LNCAP (cell line): ENCODE data around the gene AK3.

Experiments used
- TF ChIP-seq, protein P1 (sequence below): fragments of 450-650 bp; IDR thresholded peaks from 2 replicates; pipeline ENCODE4 v1.5.1; 2017; ENCODE audit warnings: mild to moderate bottlenecking

The AK3 gene

DNA sequence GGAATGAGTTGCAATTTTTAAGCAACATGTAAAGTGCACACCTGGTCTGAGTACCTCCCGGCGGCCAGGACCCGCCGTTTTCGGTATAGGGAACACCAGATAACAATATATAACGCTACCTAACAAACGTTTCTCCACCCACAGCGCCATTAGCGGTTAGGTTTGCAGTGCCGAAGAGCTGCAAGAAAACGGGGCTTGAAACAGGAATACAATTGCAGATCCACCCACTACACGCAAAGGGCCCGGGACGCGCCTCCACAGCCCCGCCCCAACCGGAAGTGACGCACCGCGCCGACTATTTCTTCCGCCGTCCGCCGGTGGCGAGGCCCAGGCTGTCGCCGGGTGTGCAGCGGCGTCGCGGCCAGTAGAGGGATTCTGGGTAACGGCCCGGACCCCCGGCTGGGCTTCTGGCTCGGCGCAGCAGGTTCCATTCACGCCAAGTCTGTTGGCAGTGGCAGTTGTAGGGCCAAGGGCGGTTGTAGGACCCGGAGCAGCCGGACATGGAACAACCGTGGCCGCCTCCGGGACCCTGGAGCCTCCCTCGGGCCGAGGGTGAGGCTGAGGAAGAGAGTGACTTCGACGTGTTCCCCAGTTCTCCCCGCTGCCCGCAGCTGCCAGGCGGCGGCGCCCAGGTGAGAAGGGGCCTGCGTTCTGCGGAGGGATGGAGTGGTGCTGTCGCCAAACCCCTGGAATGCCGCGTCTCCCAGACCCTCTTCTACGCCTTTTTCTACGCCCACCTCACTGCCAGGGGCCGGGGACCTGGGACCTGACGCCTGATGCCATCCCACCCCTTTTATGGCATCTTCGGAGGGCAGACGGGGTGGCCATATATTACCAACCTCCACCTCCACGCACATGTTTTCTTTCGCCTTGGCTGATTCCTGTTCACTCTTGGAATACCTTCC, 61.5 kb downstream of the AK3 start, which contains the start of gene CDC37L1:
TSS of gene CDC37L1 (plus strand) at position 302 of the 905 bp plus-strand sequence. CDS start at position 501, 199 bp downstream.
- TF ChIP-seq, protein P1, sequence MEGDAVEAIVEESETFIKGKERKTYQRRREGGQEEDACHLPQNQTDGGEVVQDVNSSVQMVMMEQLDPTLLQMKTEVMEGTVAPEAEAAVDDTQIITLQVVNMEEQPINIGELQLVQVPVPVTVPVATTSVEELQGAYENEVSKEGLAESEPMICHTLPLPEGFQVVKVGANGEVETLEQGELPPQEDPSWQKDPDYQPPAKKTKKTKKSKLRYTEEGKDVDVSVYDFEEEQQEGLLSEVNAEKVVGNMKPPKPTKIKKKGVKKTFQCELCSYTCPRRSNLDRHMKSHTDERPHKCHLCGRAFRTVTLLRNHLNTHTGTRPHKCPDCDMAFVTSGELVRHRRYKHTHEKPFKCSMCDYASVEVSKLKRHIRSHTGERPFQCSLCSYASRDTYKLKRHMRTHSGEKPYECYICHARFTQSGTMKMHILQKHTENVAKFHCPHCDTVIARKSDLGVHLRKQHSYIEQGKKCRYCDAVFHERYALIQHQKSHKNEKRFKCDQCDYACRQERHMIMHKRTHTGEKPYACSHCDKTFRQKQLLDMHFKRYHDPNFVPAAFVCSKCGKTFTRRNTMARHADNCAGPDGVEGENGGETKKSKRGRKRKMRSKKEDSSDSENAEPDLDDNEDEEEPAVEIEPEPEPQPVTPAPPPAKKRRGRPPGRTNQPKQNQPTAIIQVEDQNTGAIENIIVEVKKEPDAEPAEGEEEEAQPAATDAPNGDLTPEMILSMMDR = peak; percentile 55

DNA sequence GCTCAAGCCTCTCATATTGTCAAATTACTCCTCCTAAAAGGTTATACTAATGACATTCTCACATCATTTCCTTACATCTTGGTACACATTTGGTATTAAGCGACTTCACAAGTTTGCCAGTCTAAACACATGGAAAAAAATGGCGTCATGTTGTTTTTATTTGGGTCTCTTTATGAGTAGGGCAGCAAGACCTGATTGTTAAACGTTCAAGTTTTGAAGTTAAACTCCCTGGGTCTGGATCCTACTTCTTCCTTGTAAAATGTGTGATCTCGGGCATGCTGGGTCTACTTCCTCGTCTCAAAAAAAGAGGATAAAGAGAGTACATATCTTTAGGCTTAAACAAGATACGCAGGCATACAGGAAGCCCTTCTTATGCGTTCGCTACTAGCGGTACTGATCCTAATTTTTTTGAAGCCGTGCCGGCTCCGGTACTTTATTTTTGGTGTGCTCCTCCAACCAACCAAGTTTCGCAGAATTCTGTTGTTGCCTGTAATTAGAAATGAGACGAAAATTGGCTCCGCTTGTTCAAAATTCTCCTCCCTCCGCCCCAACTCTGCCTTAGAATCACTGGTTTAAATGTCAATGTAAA, 62.2 kb downstream of the AK3 start:
- TF ChIP-seq, protein P1 = no peak

DNA sequence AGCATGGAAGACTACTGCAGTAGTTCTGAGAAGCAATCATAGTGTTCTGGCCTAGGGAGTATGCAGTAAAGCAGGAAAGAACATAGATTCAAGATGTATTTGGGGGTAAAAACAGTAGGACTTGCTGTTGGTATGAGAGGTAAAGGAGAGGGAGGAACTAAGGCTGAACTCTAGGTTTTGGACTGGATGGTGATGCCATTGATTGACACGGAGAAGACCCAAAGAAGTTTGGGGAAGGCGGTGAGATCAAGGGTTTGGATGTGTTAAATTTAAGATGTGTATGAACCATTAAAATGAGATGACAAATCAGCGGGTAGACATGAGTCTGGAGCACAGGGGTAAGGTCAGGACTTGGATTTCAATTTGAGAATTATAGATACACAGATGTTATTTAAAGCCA, 63.6 kb downstream of the AK3 start:
- TF ChIP-seq, protein P1 = no peak

DNA sequence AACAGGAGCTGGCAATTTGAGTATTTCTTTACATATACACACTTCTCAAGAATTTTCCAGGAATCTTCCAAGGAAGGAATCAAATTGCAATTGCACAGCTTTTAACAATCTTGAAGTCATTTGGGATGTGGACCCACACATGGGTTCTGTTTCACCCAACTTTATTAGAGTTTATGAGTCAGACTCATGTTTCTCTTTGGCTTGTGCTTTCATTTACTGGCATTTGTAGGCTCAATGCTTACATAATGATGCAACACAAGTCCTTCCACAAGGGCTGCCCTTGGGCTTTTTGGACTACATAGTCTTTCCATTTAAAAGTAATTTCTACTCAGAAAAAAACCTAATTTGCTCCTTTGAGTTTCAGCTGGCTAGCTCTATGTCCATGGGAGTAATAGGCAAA, 66.2 kb downstream of the AK3 start:
- TF ChIP-seq, protein P1 = no peak

DNA sequence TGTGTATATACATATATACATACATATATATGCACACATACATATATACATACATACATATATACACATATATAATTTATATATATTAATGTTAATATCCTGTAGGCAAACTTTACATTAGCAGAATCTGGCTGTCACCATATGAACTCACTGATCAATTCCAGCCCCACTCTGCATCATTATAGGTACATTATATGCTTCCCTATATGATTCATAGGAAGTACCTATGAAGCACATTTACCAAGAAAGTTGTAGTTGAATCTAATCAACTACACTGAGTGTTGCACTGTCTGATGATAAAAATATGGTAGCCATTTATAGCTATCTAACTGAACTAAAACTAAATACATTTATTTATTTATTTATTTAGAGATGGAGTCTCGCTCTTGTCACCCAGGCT, 69.3 kb downstream of the AK3 start:
- TF ChIP-seq, protein P1 = no peak

DNA sequence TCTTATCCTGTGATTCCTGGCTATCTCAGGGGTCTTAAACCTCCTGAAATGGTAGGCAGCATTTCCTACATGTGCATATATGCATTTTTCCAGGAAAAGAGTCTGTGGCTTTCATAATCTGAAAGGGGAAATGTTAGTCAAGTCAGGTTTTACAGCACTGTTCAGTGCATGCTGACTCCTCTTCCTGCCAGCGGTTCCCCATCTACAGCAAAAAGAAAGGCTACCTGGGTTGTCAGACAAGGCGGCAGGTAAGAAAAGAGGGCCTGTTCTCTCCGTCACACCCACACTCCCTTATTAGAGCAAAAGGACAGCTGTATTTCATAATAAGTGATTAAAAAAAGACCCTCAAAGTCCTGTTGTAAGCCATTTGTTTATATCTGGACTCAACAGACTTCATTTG, 70.4 kb downstream of the AK3 start:
- TF ChIP-seq, protein P1 = no peak

DNA sequence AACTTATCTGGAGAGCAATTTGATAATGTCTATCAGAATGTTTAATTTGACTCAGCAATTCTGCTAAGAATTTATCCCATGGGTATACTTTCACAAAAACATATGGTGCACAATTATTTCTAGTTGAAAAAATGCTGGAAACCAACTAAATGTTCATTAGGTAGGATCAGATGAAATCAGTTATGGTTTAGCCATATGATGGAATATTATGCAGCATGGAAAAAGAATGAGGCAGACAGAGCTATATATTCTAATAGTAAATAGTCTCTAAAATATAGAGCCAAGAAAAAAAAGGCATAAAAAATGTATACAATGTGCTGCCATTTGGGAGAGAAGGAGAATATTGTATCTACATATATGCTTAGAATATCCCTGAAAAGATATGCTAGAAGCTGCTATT, 71.1 kb downstream of the AK3 start:
- TF ChIP-seq, protein P1 = no peak
